A549 (cell line): ENCODE measurements around the gene DPYSL3. TPM values are rescaled to one million over a fixed set of nuclear protein-coding genes. Genes with fewer than 3 reads are reported as not detected.

Source experiments
- ATAC-seq, 2 experiments: fragments of 200-7000 bp in 1 of 2; fragments of >200 bp in 1 of 2; cut with Nextera tagmentation in 1 of 2; cut with Tn5 transposase in 1 of 2; 3 replicates each; pipeline versions ENCODE4 v1.8.0 to v1.9.1; 2018 to 2020; ENCODE audit warnings: mild to moderate bottlenecking in 1 of 2, moderate library complexity in 1 of 2
- CTCF ChIA-PET: fragments of 300-600 bp; sonication (Branson Sonifier 250); formaldehyde crosslinking; extraction: SDS; loops from one replicate; lab custom pipeline; 2021; ENCODE audit warnings: antibody characterized with exemption, inconsistent platforms; lab: Yijun Ruan, JAX
- POLR2A ChIA-PET: fragments of 350-600 bp; formaldehyde crosslinking; extraction: SDS; loops from one replicate; lab custom pipeline; 2021; ENCODE audit warnings: antibody characterized with exemption, inconsistent platforms; lab: Yijun Ruan, JAX
- DNase-seq, 2 experiments: peaks; one replicate each; pipeline versions ENCODE4 v3.0.0 to v3.0.0-alpha.2; 2011 to 2016; ENCODE audit warnings: low read depth in 1 of 2, low spot score in 1 of 2
- FAIRE-seq: peaks from 2 replicates; lab custom pipeline; 2011; peaks lifted over from hg19 to GRCh38; lab: Jason Lieb, UNC
- H3K27ac ChIP-seq, 2 experiments: fragments of >200 bp; sonication (Bioruptor Twin); formaldehyde crosslinking; 3 replicates each; pipeline ENCODE4 v1.5.1; 2016 to 2017
- H3K4me1 ChIP-seq: fragments of >200 bp; sonication (Bioruptor Twin); formaldehyde crosslinking; 3 replicates; pipeline ENCODE4 v1.6.1; 2016
- H3K4me2 ChIP-seq: fragments of >200 bp; sonication (Bioruptor Twin); formaldehyde crosslinking; 3 replicates; pipeline ENCODE4 v1.6.1; 2016
- H3K4me3 ChIP-seq: fragments of >200 bp; sonication (Bioruptor Twin); formaldehyde crosslinking; 3 replicates; pipeline ENCODE4 v1.5.1; 2016
- H3K9me3 ChIP-seq: fragments of >200 bp; sonication (Bioruptor Twin); formaldehyde crosslinking; 3 replicates; pipeline ENCODE4 v1.6.1; 2016
- BCL3 ChIP-seq: fragments of >200 bp; sonication (Bioruptor Twin); formaldehyde crosslinking; IDR thresholded peaks from 3 replicates; pipeline ENCODE4 v1.6.1; 2016
- CBX8 ChIP-seq: fragments of 200-600 bp; sonication (generic); IDR thresholded peaks from 2 replicates; pipeline ENCODE4 v1.6.1; 2016
- CEBPB ChIP-seq, 2 experiments: fragments of >200 bp in 1 of 2; sonication (Bioruptor Twin) in 1 of 2; formaldehyde crosslinking in 1 of 2; IDR thresholded peaks; 2 replicates each; pipeline ENCODE4 v1.6.1; 2012 to 2016
- CHD2 ChIP-seq: fragments of 150-350 bp; IDR thresholded peaks from 2 replicates; pipeline ENCODE4 v1.6.1; 2014; ENCODE audit warnings: low read length; ENCODE audit not compliant: partially characterized antibody
- ELK1 ChIP-seq: fragments of 150-350 bp; IDR thresholded peaks from 2 replicates; pipeline ENCODE4 v1.6.1; 2014; ENCODE audit warnings: low read depth, mild to moderate bottlenecking, low read length
- FOXS1 ChIP-seq: fragments of 250-450 bp; sonication (Bioruptor Pico); IDR thresholded peaks from 2 replicates; pipeline ENCODE4 v1.5.0; 2020; ENCODE audit warnings: mild to moderate bottlenecking, moderate library complexity
- HOXB13 ChIP-seq: fragments of 250-450 bp; sonication (Bioruptor Pico); IDR thresholded peaks from 2 replicates; pipeline ENCODE4 v1.5.0; 2020; ENCODE audit warnings: low read depth, mild to moderate bottlenecking, moderate library complexity
- MAFK ChIP-seq: fragments of 450-650 bp; IDR thresholded peaks from 2 replicates; pipeline ENCODE4 v1.6.1; 2014; ENCODE audit not compliant: partially characterized antibody
- MAX ChIP-seq: IDR thresholded peaks from 2 replicates; pipeline ENCODE4 v1.6.1; 2012
- NPAS2 ChIP-seq: fragments of 250-450 bp; sonication (Bioruptor Pico); IDR thresholded peaks from 2 replicates; pipeline ENCODE4 v1.8.0; 2022; ENCODE audit warnings: mild to moderate bottlenecking, moderate library complexity, borderline replicate concordance
- POLR2AphosphoS2 ChIP-seq: conservative IDR thresholded peaks from 2 replicates; pipeline ENCODE4 v1.6.1; 2012; ENCODE audit warnings: low read length, improper control_type of control experiment, inconsistent platforms
- RCOR1 ChIP-seq: fragments of 150-350 bp; IDR thresholded peaks from 2 replicates; pipeline ENCODE4 v1.6.1; 2014; ENCODE audit warnings: antibody characterized with exemption, low read length, low read depth
- REST ChIP-seq: fragments of 200-600 bp; sonication (generic); IDR thresholded peaks from 2 replicates; pipeline ENCODE4 v1.6.1; 2016; ENCODE audit warnings: antibody characterized with exemption, mild to moderate bottlenecking, moderate library complexity
- RFX5 ChIP-seq: fragments of 450-650 bp; IDR thresholded peaks from 2 replicates; pipeline ENCODE4 v1.7.1; 2014; ENCODE audit warnings: antibody characterized with exemption, mild to moderate bottlenecking, moderate library complexity
- SMC3 ChIP-seq: fragments of >200 bp; sonication (Bioruptor Twin); formaldehyde crosslinking; IDR thresholded peaks from 3 replicates; pipeline ENCODE4 v1.6.1; 2018; ENCODE audit warnings: inconsistent platforms
- TP53 ChIP-seq: fragments of 250-450 bp; sonication (Bioruptor Pico); IDR thresholded peaks from 2 replicates; pipeline ENCODE4 v1.5.0; 2021; ENCODE audit warnings: mild to moderate bottlenecking, moderate library complexity
- USF2 ChIP-seq: fragments of 450-650 bp; IDR thresholded peaks from 2 replicates; pipeline ENCODE4 v1.6.1; 2014; ENCODE audit warnings: antibody characterized with exemption
- ZFP36 ChIP-seq: fragments of 450-650 bp; IDR thresholded peaks from 2 replicates; pipeline ENCODE4 v1.6.1; 2014; ENCODE audit warnings: borderline replicate concordance; ENCODE audit not compliant: partially characterized antibody
- WGBS: methylation state at CpG from one replicate; pipeline ENCODE4 v1.1.6; 2017; ENCODE audit errors: missing lambda C conversion rate; 5-methylcytosine and 5-hydroxymethylcytosine counted together
- polyA plus RNA-seq, 4 experiments: library from polyadenylated mRNA; depleted of rRNA in 3 of 4; stranded (reverse); fragments of >200 nt; fragmentation: RNase III in 1 of 4; extraction: RNeasy Plus Mini Kit Qiagen cat#74134 plus additional on column Dnase treatment in 1 of 4; gene quantifications; 2 replicates in 3 of 4; 3 replicates in 1 of 4; pipeline ENCODE4 v1.2.3, GENCODE V29; 2011 to 2017

DPYSL3 gene
- polyA plus RNA-seq, 2 of the 4 experiments (the other 2 are of a cell fraction): 16.5 to 22.3 TPM

- TF ChIP-seq MAX (no peak), CBX8 (no peak), NPAS2 (CRISPR knock-in tag) (no peak), ZFP36 (no peak)
Measured at GRCh38 chr5:147522435-147522834, 12.6 kb upstream of the DPYSL3 start (continued).

GRCh38 chr5:147520450-147520849 is 10.6 kb upstream of the DPYSL3 start:
- FAIRE-seq (no peak), DNase-seq (no peak), ATAC-seq (no peak)
- ChIA-PET POLR2A (no interaction called here), CTCF (interaction anchor here (2.1 kb wide), 1 partner anchor 10 kb away, joined by 8 read pairs; the partner anchor contains the start of gene DPYSL3)
- Histone ChIP-seq H3K4me3 (no peak overlapping the region), H3K4me2 (no peak overlapping the region), H3K9me3 (no peaks in the 10 kb centered on the region), H3K4me1 (no peaks in the 10 kb centered on the region), H3K27ac (no peak overlapping the region)
- TF ChIP-seq CHD2 (no peak), REST (peak; percentile 66; the same call in 1 of the 2 replicates), MAFK (no peak), CEBPB (IDR thresholded peaks at IDR 0.05) (no peak)
- 7% methylated on average over 1 of the region's 1 CpG for WGBS

- Histone ChIP-seq H3K4me3 (no peak overlapping the region), H3K27ac (no peak overlapping the region), H3K4me1 (no peaks in the 10 kb centered on the region), H3K4me2 (no peak overlapping the region), H3K9me3 (no peaks in the 10 kb centered on the region)
- 17% methylated on average over 1 of the region's 1 CpG for WGBS
- no peak for ATAC-seq
- ChIA-PET CTCF (interaction anchor here (1.1 to 1.2 kb wide), 2 partner anchors 13 to 59 kb away, joined by 3 to 4 read pairs; no protein-coding TSS in a partner anchor), POLR2A (no interaction called here)
- no peak for FAIRE-seq
- TF ChIP-seq POLR2AphosphoS2 (no peak), RCOR1 (no peak), USF2 (no peak), FOXS1 (CRISPR knock-in tag) (no peak), CHD2 (no peak), TP53 (no peak), HOXB13 (CRISPR knock-in tag) (no peak), BCL3 (no peak), SMC3 (no peak), MAX (no peak), RFX5 (no peak), ELK1 (no peak)
- no peak for DNase-seq
Measured at GRCh38 chr5:147519380-147519779, 9.5 kb upstream of the DPYSL3 start.
